ENCODE data around the gene SERPINB12.

The SERPINB12 gene

GRCh38 chr18:63586431-63586830 lies 44.3 kb downstream of the SERPINB12 start:
- TF ChIP-seq TAF1 (IDR thresholded peaks at IDR 0.05; ENCODE audit: borderline replicate concordance, insufficient read depth, low read length) (no peak), REST (IDR thresholded peaks at IDR 0.05; ENCODE audit: insufficient read depth in 1 of 2, low read depth in 2 of 2, low read length in 2 of 2) (no peak), SIN3A (IDR thresholded peaks at IDR 0.05; ENCODE audit: borderline replicate concordance, insufficient read depth, low read length) (no peak), FOXP2 (optimal IDR thresholded peaks at IDR 0.05; ENCODE audit: borderline replicate concordance, extremely low read depth, extremely low read length, insufficient read depth) (no peak), POLR2AphosphoS5 (IDR thresholded peaks at IDR 0.05; ENCODE audit: low read depth, low read length) (no peak)

GRCh38 chr18:63586966-63587365 lies 44.8 kb downstream of the SERPINB12 start, which contains the start of gene SERPINB13:
SERPINB13 (plus strand) TSS chr18:63587343; CDS start chr18:63588668, 1,325 bp downstream.
- TF ChIP-seq SIN3A (IDR thresholded peaks at IDR 0.05; ENCODE audit: borderline replicate concordance, insufficient read depth, low read length) (no peak), FOXP2 (optimal IDR thresholded peaks at IDR 0.05; ENCODE audit: borderline replicate concordance, extremely low read depth, extremely low read length, insufficient read depth) (no peak), REST (IDR thresholded peaks at IDR 0.05; ENCODE audit: insufficient read depth in 1 of 2, low read depth in 2 of 2, low read length in 2 of 2) (no peak), TAF1 (IDR thresholded peaks at IDR 0.05; ENCODE audit: borderline replicate concordance, insufficient read depth, low read length) (no peak), POLR2AphosphoS5 (IDR thresholded peaks at IDR 0.05; ENCODE audit: low read depth, low read length) (no peak)

GRCh38 chr18:63588909-63589308 lies 46.7 kb downstream of the SERPINB12 start:
- no peak for TF ChIP-seq SIN3A (IDR thresholded peaks at IDR 0.05; ENCODE audit: borderline replicate concordance, insufficient read depth, low read length)
- no peak for TF ChIP-seq POLR2AphosphoS5 (IDR thresholded peaks at IDR 0.05; ENCODE audit: low read depth, low read length)
- no peak for TF ChIP-seq FOXP2 (optimal IDR thresholded peaks at IDR 0.05; ENCODE audit: borderline replicate concordance, extremely low read depth, extremely low read length, insufficient read depth)
- TF ChIP-seq TAF1 (IDR thresholded peaks at IDR 0.05; ENCODE audit: borderline replicate concordance, insufficient read depth, low read length) = no peak
- no peak for TF ChIP-seq REST (IDR thresholded peaks at IDR 0.05; ENCODE audit: insufficient read depth in 1 of 2, low read depth in 2 of 2, low read length in 2 of 2)

- TF ChIP-seq TAF1 (IDR thresholded peaks at IDR 0.05; ENCODE audit: borderline replicate concordance, insufficient read depth, low read length) = no peak
- TF ChIP-seq REST (IDR thresholded peaks at IDR 0.05; ENCODE audit: insufficient read depth in 1 of 2, low read depth in 2 of 2, low read length in 2 of 2) = no peak
- no peak for TF ChIP-seq SIN3A (IDR thresholded peaks at IDR 0.05; ENCODE audit: borderline replicate concordance, insufficient read depth, low read length)
- no peak for TF ChIP-seq FOXP2 (optimal IDR thresholded peaks at IDR 0.05; ENCODE audit: borderline replicate concordance, extremely low read depth, extremely low read length, insufficient read depth)
- no peak for TF ChIP-seq POLR2AphosphoS5 (IDR thresholded peaks at IDR 0.05; ENCODE audit: low read depth, low read length)
Measured at GRCh38 chr18:63590373-63590772, 48.2 kb downstream of the SERPINB12 start.
